ENCODE measurements around the gene IMMP1L. TPM values are rescaled to one million over a fixed set of nuclear protein-coding genes. Genes with fewer than 3 reads are reported as not detected.

IMMP1L gene
- total RNA-seq, 4 donors from 2014 or later, result 10.3 to 75.9 (median 28.6) TPM

DNA sequence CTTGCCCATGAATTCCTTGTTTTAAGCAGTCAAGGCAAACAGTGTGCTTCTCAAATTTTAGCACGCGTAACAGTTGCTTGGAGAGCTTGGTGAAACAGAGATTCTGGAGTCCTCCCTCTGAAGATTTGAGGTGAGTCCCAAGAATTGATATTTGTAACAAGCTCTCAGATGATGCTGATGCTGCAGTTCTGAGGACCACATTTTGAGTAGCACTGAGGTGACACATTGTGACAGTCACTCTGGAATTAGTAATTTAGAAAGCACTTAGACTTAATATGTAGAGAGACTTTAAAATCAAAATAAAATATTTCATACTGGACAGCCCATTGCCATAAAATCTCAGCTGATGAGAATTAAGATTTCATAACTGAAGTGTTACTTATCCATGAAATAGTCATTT is 101.2 kb downstream of the IMMP1L start:
- TF ChIP-seq, protein P1, sequence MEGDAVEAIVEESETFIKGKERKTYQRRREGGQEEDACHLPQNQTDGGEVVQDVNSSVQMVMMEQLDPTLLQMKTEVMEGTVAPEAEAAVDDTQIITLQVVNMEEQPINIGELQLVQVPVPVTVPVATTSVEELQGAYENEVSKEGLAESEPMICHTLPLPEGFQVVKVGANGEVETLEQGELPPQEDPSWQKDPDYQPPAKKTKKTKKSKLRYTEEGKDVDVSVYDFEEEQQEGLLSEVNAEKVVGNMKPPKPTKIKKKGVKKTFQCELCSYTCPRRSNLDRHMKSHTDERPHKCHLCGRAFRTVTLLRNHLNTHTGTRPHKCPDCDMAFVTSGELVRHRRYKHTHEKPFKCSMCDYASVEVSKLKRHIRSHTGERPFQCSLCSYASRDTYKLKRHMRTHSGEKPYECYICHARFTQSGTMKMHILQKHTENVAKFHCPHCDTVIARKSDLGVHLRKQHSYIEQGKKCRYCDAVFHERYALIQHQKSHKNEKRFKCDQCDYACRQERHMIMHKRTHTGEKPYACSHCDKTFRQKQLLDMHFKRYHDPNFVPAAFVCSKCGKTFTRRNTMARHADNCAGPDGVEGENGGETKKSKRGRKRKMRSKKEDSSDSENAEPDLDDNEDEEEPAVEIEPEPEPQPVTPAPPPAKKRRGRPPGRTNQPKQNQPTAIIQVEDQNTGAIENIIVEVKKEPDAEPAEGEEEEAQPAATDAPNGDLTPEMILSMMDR (IDR thresholded peaks at IDR 0.05; ENCODE audit: low read depth), result no peak

DNA sequence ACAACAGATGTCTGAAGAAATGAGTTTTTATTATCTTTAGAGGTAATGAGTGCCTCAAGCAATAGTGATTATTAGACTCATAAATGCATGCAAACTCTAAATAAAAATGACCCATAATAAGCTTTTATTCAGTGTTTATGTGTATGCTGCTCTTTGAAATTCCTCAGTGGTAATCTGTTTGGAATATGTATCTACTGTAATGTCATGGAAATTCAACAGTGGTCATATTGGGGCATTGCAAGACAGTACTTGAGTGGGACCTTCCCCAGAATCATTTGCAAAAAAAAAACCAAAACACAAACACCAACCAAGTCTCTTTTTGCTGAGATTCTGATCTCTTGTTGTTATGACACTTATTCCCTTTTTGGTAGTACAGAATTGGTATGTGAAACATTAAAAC is 104.8 kb downstream of the IMMP1L start:
- TF ChIP-seq, protein P1 (IDR thresholded peaks at IDR 0.05; ENCODE audit: low read depth), result no peak

DNA sequence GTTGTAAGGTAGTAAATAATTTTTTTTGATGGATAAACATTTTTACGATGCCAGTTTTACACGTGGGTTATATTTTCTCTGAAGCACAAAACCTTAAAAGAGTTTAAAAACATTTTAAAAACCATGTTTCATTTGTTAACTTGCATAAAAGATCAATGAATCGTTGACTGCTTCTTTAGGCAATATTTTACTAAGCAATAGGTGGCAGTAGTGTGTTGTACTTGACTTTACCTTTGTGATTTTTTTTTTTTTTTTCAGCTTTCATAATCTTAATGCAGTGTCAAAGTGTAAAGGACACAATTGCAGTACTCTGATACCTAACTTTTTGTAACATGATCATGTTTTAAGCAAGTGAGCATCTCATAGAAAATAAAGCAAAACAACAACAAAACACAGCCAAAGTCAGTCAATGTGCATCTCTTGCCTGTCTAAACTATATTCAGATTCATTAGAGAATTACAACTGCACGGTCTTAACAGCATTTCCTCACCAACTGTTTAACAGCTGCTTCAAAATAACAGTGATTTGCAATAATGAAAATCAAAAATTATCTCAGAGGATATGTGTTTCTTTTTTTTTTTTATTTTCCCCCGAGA is 112.1 kb downstream of the IMMP1L start:
- TF ChIP-seq, protein P1 (IDR thresholded peaks at IDR 0.05; ENCODE audit: low read depth), result no peak

DNA sequence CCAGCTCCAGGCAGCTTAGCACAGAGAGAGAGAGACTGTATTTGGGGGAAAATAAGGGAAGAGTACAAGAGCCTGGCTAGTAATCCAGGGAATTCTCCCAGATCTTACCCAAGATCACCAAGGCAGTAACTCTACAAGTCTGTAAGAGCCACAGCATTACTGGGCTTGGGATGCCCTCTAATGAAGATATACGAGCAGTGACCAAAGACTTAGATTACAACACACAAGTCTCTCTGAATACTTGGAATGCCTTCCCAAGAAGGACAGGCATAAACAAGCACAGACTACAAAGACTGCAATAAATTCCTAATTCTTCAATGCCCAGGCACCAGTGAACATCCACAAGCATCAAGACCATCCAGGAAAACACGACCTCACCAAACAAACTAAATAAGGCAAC is 122.0 kb downstream of the IMMP1L start:
- TF ChIP-seq, protein P1 (IDR thresholded peaks at IDR 0.05; ENCODE audit: low read depth), result no peak

DNA sequence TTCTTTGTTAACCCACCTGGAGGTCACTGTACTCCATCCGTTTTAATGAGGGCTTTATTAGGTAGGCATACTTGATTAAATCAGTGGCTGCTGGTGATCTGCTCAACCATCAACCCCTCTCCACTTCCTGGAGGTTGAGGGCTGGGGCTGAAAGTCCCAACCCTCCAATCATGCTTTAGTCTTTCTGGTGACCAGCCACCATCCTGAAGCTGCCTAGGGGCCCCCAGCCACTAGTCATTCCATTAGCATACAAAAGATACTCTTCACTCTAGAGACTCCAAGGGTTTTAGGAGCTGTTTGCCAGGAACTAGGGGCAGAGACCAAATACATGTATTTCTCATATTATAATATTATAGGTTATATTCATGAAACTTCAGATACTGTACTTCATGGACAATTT is 126.3 kb downstream of the IMMP1L start:
- TF ChIP-seq, protein P1 (IDR thresholded peaks at IDR 0.05; ENCODE audit: low read depth), result no peak

Other genes with a start within 250 kb of the IMMP1L start
- gene DCDC1, start 139.9 kb downstream of the IMMP1L start, total RNA-seq, result under 1 TPM in 2 of 4 donors, not detected in 2; 0.17 to 0.22 TPM
- gene DNAJC24, start 139.8 kb downstream of the IMMP1L start, total RNA-seq, result 10 to 100 TPM; 14.8 to 26.3 (median 18.1) TPM
- gene ELP4, start 145 bp upstream of the IMMP1L start, total RNA-seq, result 10 to 100 TPM; 14.4 to 23.3 (median 16.8) TPM